A375 (cell line): ENCODE measurements around the gene MMP28. TPM values are rescaled to one million over a fixed set of nuclear protein-coding genes. Genes with fewer than 3 reads are reported as not detected.

Experiments used
- total RNA-seq: library from RNA; depleted of rRNA; stranded (reverse); fragments of >200 nt; shearing (Covaris generic); gene quantifications from 2 replicates; pipeline ENCODE4 v1.2.3, GENCODE V29; 2014; rRNA removed

MMP28 gene
- not detected in 2 replicates for total RNA-seq

DNA sequence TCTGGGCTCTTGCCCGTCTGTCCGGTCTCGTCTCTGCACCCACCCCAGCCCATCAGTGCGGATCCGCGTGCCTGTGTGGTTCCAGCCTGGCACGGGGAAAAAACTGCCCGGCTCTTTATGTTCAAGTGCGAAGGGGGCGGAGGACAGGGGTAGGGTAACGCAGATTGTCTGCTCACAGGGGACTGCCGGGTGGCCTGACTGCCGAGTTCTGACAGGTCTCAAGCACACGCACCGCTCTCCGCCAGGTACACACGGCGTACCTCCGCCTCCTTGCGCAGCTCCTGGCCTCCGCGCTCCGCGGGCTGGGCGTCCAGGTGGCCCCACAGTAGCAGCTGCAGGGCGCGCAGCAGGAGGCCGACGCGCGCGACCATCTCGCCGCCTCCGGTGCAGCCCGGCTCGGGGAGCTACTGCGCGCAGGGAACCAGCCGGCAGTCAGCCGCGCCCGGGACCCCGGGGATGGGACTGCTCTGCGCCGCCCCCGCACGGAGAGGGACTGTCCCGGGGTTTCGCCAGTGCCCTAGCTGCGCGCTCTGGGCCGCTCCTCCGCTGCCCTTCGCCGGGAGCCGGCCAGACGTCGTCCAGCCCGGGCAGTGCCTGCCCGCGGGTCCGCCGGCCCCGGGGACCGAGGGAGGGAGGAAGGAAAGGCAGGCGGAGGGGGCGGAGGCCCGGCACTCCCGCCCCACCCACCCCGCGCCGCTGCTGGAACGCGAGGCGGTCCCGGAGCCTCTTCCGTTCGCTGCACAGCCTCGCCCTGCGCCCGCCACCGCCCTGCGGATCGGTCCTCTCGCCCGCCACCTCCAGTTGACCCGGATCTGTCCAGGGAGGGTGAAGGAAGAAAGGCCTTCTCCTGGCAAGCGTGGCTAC, at the start of gene MMP28:
Gene MMP28, minus strand, starts transcription at position 635 of the 864 bp plus-strand sequence. Its CDS starts 264 bp downstream, at position 371.

GRCh38 chr17:35808962-35809854, 13.8 kb upstream of the MMP28 start, which contains the start of gene TAF15:
TSS of gene TAF15 (plus strand) at chr17:35809484. CDS start at chr17:35809570, 86 bp downstream.

DNA sequence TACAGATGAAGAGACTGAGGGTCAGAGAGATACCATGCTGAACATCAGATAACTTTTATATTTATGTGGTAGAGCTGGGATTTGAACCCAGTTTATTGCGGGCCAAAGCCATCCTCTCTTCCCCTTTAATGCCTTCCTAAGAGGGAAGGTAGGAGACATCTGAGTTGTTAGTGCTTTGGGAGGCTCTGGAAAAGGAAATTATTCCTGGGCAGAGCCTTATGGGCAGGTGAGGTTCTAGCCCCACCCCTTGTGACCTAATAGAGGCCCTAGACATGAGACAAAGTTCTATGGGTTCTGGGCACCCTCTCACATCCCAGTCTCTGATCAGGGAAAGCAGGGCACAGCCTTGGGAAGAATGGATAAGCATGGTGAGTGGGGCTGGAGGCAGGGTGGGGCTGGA, 34.9 kb downstream of the MMP28 start, which contains the start of gene C17orf50:
Gene C17orf50, plus strand, starts transcription at position 301 of the 400 bp plus-strand sequence. Its CDS starts 55 bp downstream, at position 356.

GRCh38 chr17:35752945-35753764, 42.3 kb downstream of the MMP28 start, which contains the start of gene GAS2L2:
TSS of gene GAS2L2 (minus strand) at chr17:35753239. CDS start at chr17:35752850, 389 bp downstream.

DNA sequence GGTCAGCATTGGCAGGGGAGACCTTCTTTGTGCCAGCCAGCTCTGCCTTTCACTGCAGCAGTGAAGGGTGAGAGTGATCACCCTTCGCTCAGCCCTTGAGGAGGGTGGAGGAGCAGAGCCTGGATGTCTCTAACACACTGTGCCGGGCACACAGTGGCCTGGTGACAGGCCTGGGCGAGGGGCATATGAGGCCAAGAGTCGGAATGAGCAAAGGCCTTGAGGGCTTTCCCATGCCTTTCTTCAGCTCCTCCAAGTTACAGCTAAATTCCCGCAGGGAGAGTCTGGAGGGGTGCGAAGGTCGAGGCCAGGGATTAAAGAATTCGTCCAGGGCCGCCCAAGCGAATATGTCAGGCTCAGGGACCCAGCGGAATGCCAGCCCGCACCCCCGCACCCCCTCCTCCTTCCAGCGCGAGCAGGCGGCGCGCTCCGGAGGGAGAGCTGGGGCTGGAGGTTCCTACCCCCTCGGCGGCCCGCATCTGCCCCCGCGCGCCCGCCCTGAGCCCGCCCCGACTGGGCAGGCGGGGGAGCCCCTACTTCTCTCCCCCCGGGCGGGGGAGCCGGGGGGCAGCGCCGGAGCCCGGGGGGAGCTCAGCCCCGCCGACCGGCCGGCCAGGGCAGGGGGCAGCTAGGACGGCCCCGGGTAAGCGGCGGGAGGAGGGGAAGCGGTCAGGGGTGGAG, 64.1 kb downstream of the MMP28 start, which contains the start of gene RASL10B:
Gene RASL10B, plus strand, starts transcription at position 401 of the 678 bp plus-strand sequence. CDS start 3,546 bp downstream, outside the sequence.

Other genes with a start within 250 kb of the MMP28 start
- not detected in 2 replicates for gene SLFN14, start 234.8 kb downstream of the MMP28 start, total RNA-seq
- 5.6 and 6.7 TPM in 2 replicates for gene PEX12, start 217.1 kb downstream of the MMP28 start, total RNA-seq
- gene AP2B1, start 208.3 kb downstream of the MMP28 start, total RNA-seq: 57.3 and 60.0 TPM in 2 replicates
- gene RASL10B, start 64.0 kb downstream of the MMP28 start, total RNA-seq: 0.53 and 0.57 TPM in 2 replicates
- not detected in 2 replicates for gene GAS2L2, start 42.4 kb downstream of the MMP28 start, total RNA-seq
- not detected in 2 replicates for gene C17orf50, start 34.8 kb downstream of the MMP28 start, total RNA-seq
- 61.1 and 63.6 TPM in 2 replicates for gene TAF15, start 13.8 kb upstream of the MMP28 start, total RNA-seq
- not detected in 2 replicates for gene HEATR9, start 73.2 kb upstream of the MMP28 start, total RNA-seq
- not detected in 2 replicates for gene CCL5, start 84.7 kb upstream of the MMP28 start, total RNA-seq
- gene RDM1, start 135.1 kb upstream of the MMP28 start, total RNA-seq: 3.1 and 4.3 TPM in 2 replicates
- not detected in 2 replicates for gene LYZL6, start 148.1 kb upstream of the MMP28 start, total RNA-seq
- gene CCL16, start 185.9 kb upstream of the MMP28 start, total RNA-seq: not detected in 2 replicates
- not detected in 2 replicates for gene CCL14, start 191.1 kb upstream of the MMP28 start, total RNA-seq
- gene CCL15, start 205.9 kb upstream of the MMP28 start, total RNA-seq: not detected in 2 replicates
- not detected in 2 replicates for gene CCL23, start 222.3 kb upstream of the MMP28 start, total RNA-seq